Measurements from ENCODE around the gene C6orf89.

Gene C6orf89

DNA sequence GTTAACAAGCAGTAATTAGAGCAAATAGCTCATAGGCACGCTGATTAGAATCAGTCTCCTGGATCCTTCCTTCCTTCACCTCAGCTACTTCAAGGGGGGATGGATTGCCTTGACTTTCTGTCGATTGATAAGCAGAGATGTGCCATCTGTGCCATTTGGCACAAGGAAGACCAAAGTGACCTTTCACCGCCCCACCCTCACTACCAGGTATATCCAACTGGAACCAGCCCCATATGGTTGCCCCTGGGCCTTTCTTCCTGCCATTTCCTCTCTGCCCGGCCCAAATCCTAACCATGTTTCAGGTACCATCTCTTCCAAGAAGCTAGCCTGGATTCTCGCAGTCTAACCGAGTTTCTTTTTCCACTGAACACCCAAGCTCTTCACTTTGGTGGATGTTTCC lies 37.8 kb upstream of the C6orf89 start:
- Histone ChIP-seq H3K27ac (no peak overlapping the region), H3K4me2 (no peak overlapping the region), H3K4me1 (ENCODE audit: low read depth, poor library complexity, severe bottlenecking) (no peaks in the 10 kb centered on the region), H2AFZ (ENCODE audit: low read depth) (no peak overlapping the region), H3K9ac (no peak overlapping the region), H3K4me3 (IDR thresholded peaks at IDR 0.05; ENCODE audit: insufficient read depth, low read depth, low read length) (no peak overlapping the region), H4K20me1 (ENCODE audit: insufficient read depth) (no peaks in the 10 kb centered on the region), H3K36me3 (ENCODE audit: insufficient read depth) (no peaks in the 10 kb centered on the region), H3K79me2 (ENCODE audit: insufficient read depth, low read depth) (no peaks in the 10 kb centered on the region), H3K27me3 (ENCODE audit: insufficient read depth, low read depth) (no peaks in the 10 kb centered on the region)
- TF ChIP-seq, protein P1, sequence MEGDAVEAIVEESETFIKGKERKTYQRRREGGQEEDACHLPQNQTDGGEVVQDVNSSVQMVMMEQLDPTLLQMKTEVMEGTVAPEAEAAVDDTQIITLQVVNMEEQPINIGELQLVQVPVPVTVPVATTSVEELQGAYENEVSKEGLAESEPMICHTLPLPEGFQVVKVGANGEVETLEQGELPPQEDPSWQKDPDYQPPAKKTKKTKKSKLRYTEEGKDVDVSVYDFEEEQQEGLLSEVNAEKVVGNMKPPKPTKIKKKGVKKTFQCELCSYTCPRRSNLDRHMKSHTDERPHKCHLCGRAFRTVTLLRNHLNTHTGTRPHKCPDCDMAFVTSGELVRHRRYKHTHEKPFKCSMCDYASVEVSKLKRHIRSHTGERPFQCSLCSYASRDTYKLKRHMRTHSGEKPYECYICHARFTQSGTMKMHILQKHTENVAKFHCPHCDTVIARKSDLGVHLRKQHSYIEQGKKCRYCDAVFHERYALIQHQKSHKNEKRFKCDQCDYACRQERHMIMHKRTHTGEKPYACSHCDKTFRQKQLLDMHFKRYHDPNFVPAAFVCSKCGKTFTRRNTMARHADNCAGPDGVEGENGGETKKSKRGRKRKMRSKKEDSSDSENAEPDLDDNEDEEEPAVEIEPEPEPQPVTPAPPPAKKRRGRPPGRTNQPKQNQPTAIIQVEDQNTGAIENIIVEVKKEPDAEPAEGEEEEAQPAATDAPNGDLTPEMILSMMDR (conservative IDR thresholded peaks at IDR 0.05; ENCODE audit: low read depth, low read length) = no peak

DNA sequence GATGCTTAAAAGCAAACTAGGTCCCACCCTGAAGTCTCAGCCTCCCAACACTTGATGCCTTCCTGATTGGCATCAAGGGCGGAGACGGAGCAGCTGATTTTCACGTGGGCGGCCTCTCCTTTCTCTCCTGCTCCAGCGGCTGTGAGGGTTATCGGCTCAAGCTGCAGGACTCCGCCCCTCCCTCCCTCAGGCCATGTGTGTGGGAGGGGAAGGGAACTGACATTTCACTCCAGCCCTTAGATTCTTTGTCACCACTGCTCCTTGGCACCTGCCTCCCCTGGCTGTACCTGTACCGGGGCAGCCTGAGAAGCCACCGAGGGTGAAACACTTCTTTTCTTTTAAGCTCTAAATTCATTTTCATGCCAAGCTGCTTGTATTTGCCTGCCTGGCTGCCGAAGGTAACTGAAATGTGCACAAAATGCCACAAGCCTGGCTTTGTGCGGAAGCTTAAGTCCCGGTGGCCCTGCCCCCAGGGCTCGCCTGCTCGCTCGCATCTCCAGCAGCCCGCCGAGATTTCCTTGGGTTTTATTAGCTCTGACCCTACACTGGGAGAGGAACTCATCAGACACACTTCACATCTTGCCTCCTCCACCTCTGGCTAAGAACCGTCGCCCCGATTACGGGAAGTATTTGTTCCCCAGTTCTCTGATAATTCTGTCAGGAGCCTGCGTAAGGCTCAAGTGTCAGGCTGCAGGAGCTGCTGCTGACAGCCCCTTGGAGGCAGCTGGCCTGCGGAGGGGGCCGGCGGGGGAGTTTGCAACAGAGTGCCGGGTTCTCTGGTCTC lies 36.9 kb upstream of the C6orf89 start:
- H3K4me2 ChIP-seq = no peak overlapping the region

DNA sequence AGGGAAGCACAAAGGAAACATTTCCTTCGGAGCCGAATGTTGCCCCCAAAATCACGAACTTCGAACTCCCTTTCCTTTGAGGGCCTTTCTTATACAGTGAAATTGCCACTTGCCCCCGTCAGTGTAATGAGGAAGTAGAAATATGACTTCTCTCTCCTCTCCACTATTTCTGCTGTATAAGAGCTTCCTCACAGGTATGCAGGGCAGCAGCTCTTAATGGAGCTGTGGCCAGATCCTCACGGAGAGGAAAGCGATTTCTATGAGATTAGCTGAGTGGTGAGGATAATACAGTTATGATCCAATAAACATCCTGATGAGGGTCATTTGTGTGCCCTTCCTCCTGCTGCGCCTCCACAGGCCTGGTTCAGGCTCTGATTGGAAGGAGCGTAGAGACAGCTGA lies 35.7 kb upstream of the C6orf89 start:
- TF ChIP-seq, protein P1 (conservative IDR thresholded peaks at IDR 0.05; ENCODE audit: low read depth, low read length) = no peak
- Histone ChIP-seq H2AFZ (ENCODE audit: low read depth) (no peak overlapping the region), H3K4me3 (IDR thresholded peaks at IDR 0.05; ENCODE audit: insufficient read depth, low read depth, low read length) (no peak overlapping the region), H3K27me3 (ENCODE audit: insufficient read depth, low read depth) (no peaks in the 10 kb centered on the region), H3K9ac (no peak overlapping the region), H3K36me3 (ENCODE audit: insufficient read depth) (no peaks in the 10 kb centered on the region), H3K4me2 (no peak overlapping the region), H3K79me2 (ENCODE audit: insufficient read depth, low read depth) (no peaks in the 10 kb centered on the region), H3K27ac (no peak overlapping the region), H4K20me1 (ENCODE audit: insufficient read depth) (no peaks in the 10 kb centered on the region), H3K4me1 (ENCODE audit: low read depth, poor library complexity, severe bottlenecking) (no peaks in the 10 kb centered on the region)

More for the DNA sequence above, 36.9 kb upstream of the C6orf89 start:
- H4K20me1 ChIP-seq (ENCODE audit: insufficient read depth) = no peaks in the 10 kb centered on the region
- H3K9ac ChIP-seq = no peak overlapping the region
- TF ChIP-seq, protein P1 (conservative IDR thresholded peaks at IDR 0.05; ENCODE audit: low read depth, low read length) = no peak
- H3K27ac ChIP-seq = no peak overlapping the region
- no peaks in the 10 kb centered on the region for H3K27me3 ChIP-seq (ENCODE audit: insufficient read depth, low read depth)
- no peaks in the 10 kb centered on the region for H3K79me2 ChIP-seq (ENCODE audit: insufficient read depth, low read depth)
- H3K4me1 ChIP-seq (ENCODE audit: low read depth, poor library complexity, severe bottlenecking) = no peaks in the 10 kb centered on the region
- H3K36me3 ChIP-seq (ENCODE audit: insufficient read depth) = no peaks in the 10 kb centered on the region
- no peak overlapping the region for H3K4me3 ChIP-seq (IDR thresholded peaks at IDR 0.05; ENCODE audit: insufficient read depth, low read depth, low read length)
- H2AFZ ChIP-seq (ENCODE audit: low read depth) = no peak overlapping the region

DNA sequence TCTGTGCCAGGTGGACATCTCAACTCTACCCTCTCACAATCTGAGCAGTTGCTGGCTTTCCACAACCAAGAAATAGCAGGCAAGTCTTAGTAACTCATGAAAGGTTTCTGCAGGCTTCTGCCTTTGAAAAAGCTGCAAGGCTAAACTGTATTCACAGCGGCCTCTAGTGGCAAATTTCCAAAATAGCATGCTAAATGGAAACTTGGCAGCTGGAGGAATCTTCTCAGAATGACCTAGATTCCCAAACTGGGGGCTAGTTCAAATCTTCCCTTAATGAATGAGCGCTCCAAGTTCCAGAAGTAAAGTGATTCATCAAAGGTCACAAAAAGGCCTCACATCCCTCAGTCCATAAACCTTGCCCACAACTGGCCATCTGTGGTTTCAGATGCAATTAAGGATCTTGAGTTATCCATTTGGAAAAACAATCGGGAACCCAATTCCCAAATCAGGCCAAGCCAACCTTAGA lies 34.6 kb upstream of the C6orf89 start:
- H3K9ac ChIP-seq = no peak overlapping the region
- no peaks in the 10 kb centered on the region for H3K79me2 ChIP-seq (ENCODE audit: insufficient read depth, low read depth)
- no peak overlapping the region for H3K4me3 ChIP-seq (IDR thresholded peaks at IDR 0.05; ENCODE audit: insufficient read depth, low read depth, low read length)
- TF ChIP-seq, protein P1 (conservative IDR thresholded peaks at IDR 0.05; ENCODE audit: low read depth, low read length) = peak; percentile 84
- H2AFZ ChIP-seq (ENCODE audit: low read depth) = no peak overlapping the region
- H3K4me1 ChIP-seq (ENCODE audit: low read depth, poor library complexity, severe bottlenecking) = no peaks in the 10 kb centered on the region
- no peaks in the 10 kb centered on the region for H4K20me1 ChIP-seq (ENCODE audit: insufficient read depth)
- no peak overlapping the region for H3K4me2 ChIP-seq
- no peak overlapping the region for H3K27ac ChIP-seq
- no peaks in the 10 kb centered on the region for H3K27me3 ChIP-seq (ENCODE audit: insufficient read depth, low read depth)
- H3K36me3 ChIP-seq (ENCODE audit: insufficient read depth) = peaks cover 7% of the 10 kb centered on the region; the same call in 1 of the 2 replicates
